A549 (cell line): ENCODE data around the gene RBPJ. TPM values are rescaled to one million over a fixed set of nuclear protein-coding genes. Genes with fewer than 3 reads are reported as not detected.

ENCODE experiments used
- ATAC-seq, 2 experiments: fragments of 200-7000 bp in 1 of 2; fragments of >200 bp in 1 of 2; cut with Nextera tagmentation in 1 of 2; cut with Tn5 transposase in 1 of 2; 3 replicates each; pipeline versions ENCODE4 v1.8.0 to v1.9.1; 2018 to 2020; ENCODE audit warnings: mild to moderate bottlenecking in 1 of 2, moderate library complexity in 1 of 2
- CTCF ChIA-PET: fragments of 300-600 bp; sonication (Branson Sonifier 250); formaldehyde crosslinking; extraction: SDS; loops from one replicate; lab custom pipeline; 2021; ENCODE audit warnings: antibody characterized with exemption, inconsistent platforms; lab: Yijun Ruan, JAX
- POLR2A ChIA-PET: fragments of 350-600 bp; formaldehyde crosslinking; extraction: SDS; loops from one replicate; lab custom pipeline; 2021; ENCODE audit warnings: antibody characterized with exemption, inconsistent platforms; lab: Yijun Ruan, JAX
- DNase-seq, 2 experiments: peaks; one replicate each; pipeline versions ENCODE4 v3.0.0 to v3.0.0-alpha.2; 2011 to 2016; ENCODE audit warnings: low read depth in 1 of 2, low spot score in 1 of 2
- FAIRE-seq: peaks from 2 replicates; lab custom pipeline; 2011; peaks lifted over from hg19 to GRCh38; lab: Jason Lieb, UNC
- H3K27ac ChIP-seq, 2 experiments: fragments of >200 bp; sonication (Bioruptor Twin); formaldehyde crosslinking; 3 replicates each; pipeline ENCODE4 v1.5.1; 2016 to 2017
- H3K4me1 ChIP-seq: fragments of >200 bp; sonication (Bioruptor Twin); formaldehyde crosslinking; 3 replicates; pipeline ENCODE4 v1.6.1; 2016
- H3K4me2 ChIP-seq: fragments of >200 bp; sonication (Bioruptor Twin); formaldehyde crosslinking; 3 replicates; pipeline ENCODE4 v1.6.1; 2016
- H3K4me3 ChIP-seq: fragments of >200 bp; sonication (Bioruptor Twin); formaldehyde crosslinking; 3 replicates; pipeline ENCODE4 v1.5.1; 2016
- H3K9me3 ChIP-seq: fragments of >200 bp; sonication (Bioruptor Twin); formaldehyde crosslinking; 3 replicates; pipeline ENCODE4 v1.6.1; 2016
- BHLHE40 ChIP-seq: IDR thresholded peaks from 2 replicates; pipeline ENCODE4 v1.6.1; 2012; ENCODE audit warnings: low read depth, low read length, inconsistent platforms
- CBX2 ChIP-seq: fragments of 200-600 bp; sonication (generic); IDR thresholded peaks from 2 replicates; pipeline ENCODE4 v1.6.1; 2016; ENCODE audit warnings: low read depth, mild to moderate bottlenecking, borderline replicate concordance
- CBX8 ChIP-seq: fragments of 200-600 bp; sonication (generic); IDR thresholded peaks from 2 replicates; pipeline ENCODE4 v1.6.1; 2016
- CHD2 ChIP-seq: fragments of 150-350 bp; IDR thresholded peaks from 2 replicates; pipeline ENCODE4 v1.6.1; 2014; ENCODE audit warnings: low read length; ENCODE audit not compliant: partially characterized antibody
- JUN ChIP-seq, 2 experiments: fragments of >200 bp; sonication (Bioruptor Twin); formaldehyde crosslinking; IDR thresholded peaks; 2 replicates in 1 of 2; 3 replicates in 1 of 2; pipeline ENCODE4 v1.6.1; 2016 to 2017
- KDM1A ChIP-seq: fragments of 200-600 bp; sonication (generic); IDR thresholded peaks from 2 replicates; pipeline ENCODE4 v1.6.1; 2016; ENCODE audit warnings: low read depth, mild to moderate bottlenecking
- KDM5A ChIP-seq: fragments of 200-600 bp; sonication (generic); IDR thresholded peaks from 2 replicates; pipeline ENCODE4 v1.6.1; 2016; ENCODE audit warnings: antibody characterized with exemption, mild to moderate bottlenecking
- MYC ChIP-seq: IDR thresholded peaks from 2 replicates; pipeline ENCODE4 v1.6.1; 2012; ENCODE audit warnings: mild to moderate bottlenecking, inconsistent platforms, low read length, improper control_type of control experiment, borderline replicate concordance
- POLR2A ChIP-seq: IDR thresholded peaks from 2 replicates; pipeline ENCODE4 v1.6.1; 2012; ENCODE audit warnings: mild to moderate bottlenecking, low read length
- RFX5 ChIP-seq: fragments of 450-650 bp; IDR thresholded peaks from 2 replicates; pipeline ENCODE4 v1.7.1; 2014; ENCODE audit warnings: antibody characterized with exemption, mild to moderate bottlenecking, moderate library complexity
- RNF2 ChIP-seq: fragments of 200-600 bp; sonication (generic); IDR thresholded peaks from 2 replicates; pipeline ENCODE4 v1.6.1; 2016; ENCODE audit warnings: low read depth, mild to moderate bottlenecking, antibody characterized with exemption, moderate library complexity, borderline replicate concordance
- ZC3H11A ChIP-seq: fragments of 450-650 bp; IDR thresholded peaks from 2 replicates; pipeline ENCODE4 v1.6.1; 2014; ENCODE audit warnings: antibody characterized with exemption, mild to moderate bottlenecking
- WGBS: methylation state at CpG from one replicate; pipeline ENCODE4 v1.1.6; 2017; ENCODE audit errors: missing lambda C conversion rate; 5-methylcytosine and 5-hydroxymethylcytosine counted together
- polyA minus RNA-seq: library from RNA; depleted of rRNA, polyadenylated mRNA; stranded (reverse); fragments of >200 nt; gene quantifications from 2 replicates; pipeline ENCODE4 v1.2.3, GENCODE V29; 2011; rRNA and poly(A)+ RNA removed
- polyA plus RNA-seq, 4 experiments: library from polyadenylated mRNA; depleted of rRNA in 3 of 4; stranded (reverse); fragments of >200 nt; fragmentation: RNase III in 1 of 4; extraction: RNeasy Plus Mini Kit Qiagen cat#74134 plus additional on column Dnase treatment in 1 of 4; gene quantifications; 2 replicates in 3 of 4; 3 replicates in 1 of 4; pipeline ENCODE4 v1.2.3, GENCODE V29; 2011 to 2017
- TF ChIP-seq, protein P1 (sequence below): IDR thresholded peaks from 2 replicates; pipeline ENCODE4 v1.6.1; 2012; ENCODE audit warnings: low read depth, borderline replicate concordance
- TF ChIP-seq, protein P2 (sequence below): IDR thresholded peaks from 2 replicates; pipeline ENCODE4 v1.6.1; 2012
- TF ChIP-seq, protein P3 (sequence below): fragments of 200-600 bp; sonication (generic); IDR thresholded peaks from 2 replicates; pipeline ENCODE4 v1.6.1; 2016; ENCODE audit warnings: antibody characterized with exemption, mild to moderate bottlenecking, moderate library complexity

Gene RBPJ
- polyA plus RNA-seq (2011; rRNA removed), result 28.9 and 37.1 TPM in 2 replicates
- polyA plus RNA-seq (2012; cell fraction: cytosol; rRNA removed), result 6.8 and 8.3 TPM in 2 replicates
- 8.4 and 12.0 TPM in 2 replicates for polyA plus RNA-seq (2012; cell fraction: nucleus; rRNA removed)
- polyA plus RNA-seq (2017; fragmentation: RNase III; extraction: RNeasy Plus Mini Kit Qiagen cat#74134 plus additional on column Dnase treatment), result 16.0 to 17.6 TPM (median 16.5 TPM) in 3 replicates
- polyA minus RNA-seq, result 17.9 and 20.3 TPM in 2 replicates

DNA sequence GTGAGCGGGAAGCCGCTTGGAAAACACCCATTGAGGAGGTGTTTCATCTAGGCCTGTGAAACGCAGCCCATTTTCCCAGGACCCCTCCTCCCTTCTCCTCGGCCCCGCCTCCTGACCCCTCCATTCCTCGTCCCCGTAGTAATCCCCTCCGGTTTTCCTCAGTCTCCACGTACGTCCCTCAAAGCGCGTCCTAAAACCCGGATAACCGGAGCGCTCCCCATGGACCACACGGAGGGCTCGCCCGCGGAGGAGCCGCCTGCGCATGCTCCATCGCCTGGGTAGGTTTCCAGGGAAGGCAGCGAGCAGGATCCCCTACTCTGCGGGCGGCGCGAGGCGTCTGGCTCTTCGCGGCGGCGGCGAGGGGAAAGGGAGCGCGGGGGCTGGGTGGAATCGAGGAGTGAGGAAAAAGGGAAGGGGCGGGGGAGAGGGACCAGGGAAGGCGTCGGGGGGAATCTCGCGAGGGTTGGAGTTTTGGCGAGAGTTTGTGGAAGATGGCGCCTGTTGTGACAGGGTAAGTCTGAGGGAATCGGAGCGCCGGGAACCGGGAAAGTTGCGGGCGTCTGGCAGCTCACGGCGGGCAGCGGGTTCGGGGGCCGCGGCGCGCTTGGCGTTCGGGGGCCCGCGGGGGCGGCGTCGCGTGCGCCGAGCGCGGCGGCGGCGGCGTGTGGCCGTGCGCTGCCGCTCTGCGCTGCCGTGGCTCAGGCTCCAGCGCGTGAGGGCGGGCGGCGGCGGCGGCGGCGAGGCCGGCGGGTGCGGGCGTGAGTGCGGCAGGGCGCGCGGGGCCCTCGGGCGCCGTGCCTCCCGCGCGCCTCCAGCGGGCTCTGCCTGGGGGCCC is at the start of gene RBPJ:
Gene RBPJ, plus strand, starts transcription at position 477 of the 835 bp plus-strand sequence. Its CDS starts 15 bp downstream, at position 492.
- POLR2A ChIA-PET, result no interaction called here
- no peaks in the 10 kb centered on the region for H3K9me3 ChIP-seq
- H3K4me1 ChIP-seq, result peaks cover 14% of the 10 kb centered on the region; the same call in 2 of the 3 replicates
- WGBS, result 1% methylated on average over 12 of the region's 102 CpGs
- peak; percentile 65 to 92 for DNase-seq
- peak; percentile 57 to 75 for ATAC-seq
- peak within 1 kb of the TSS; percentile 96 to 99 for H3K27ac ChIP-seq
- FAIRE-seq, result no peak
- peak within 1 kb of the TSS; percentile 89 for H3K4me2 ChIP-seq
- CTCF ChIA-PET, result interaction anchor here (2.9 kb wide), 1 partner anchor 332 kb away, joined by 9 read pairs; no protein-coding TSS in a partner anchor
- TF ChIP-seq CBX8 (no peak), CBX2 (no peak), POLR2A (peak; percentile 41), JUN (IDR thresholded peaks at IDR 0.05) (peak in 1 of 2 experiments; percentile 65; a peak in 3 of 5 replicates), RFX5 (peak; percentile 56; the same call in 1 of the 2 replicates), KDM1A (no peak), RNF2 (no peak), KDM5A (0 out of 2 replicates have a peak, but pooled peaks have one; percentile 45), CHD2 (peak; percentile 93), MYC (peak; percentile 32; the same call in 1 of the 2 replicates)
- TF ChIP-seq, protein P1, sequence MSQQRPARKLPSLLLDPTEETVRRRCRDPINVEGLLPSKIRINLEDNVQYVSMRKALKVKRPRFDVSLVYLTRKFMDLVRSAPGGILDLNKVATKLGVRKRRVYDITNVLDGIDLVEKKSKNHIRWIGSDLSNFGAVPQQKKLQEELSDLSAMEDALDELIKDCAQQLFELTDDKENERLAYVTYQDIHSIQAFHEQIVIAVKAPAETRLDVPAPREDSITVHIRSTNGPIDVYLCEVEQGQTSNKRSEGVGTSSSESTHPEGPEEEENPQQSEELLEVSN, result peak; percentile 31; the same call in 1 of the 2 replicates
- TF ChIP-seq, protein P2, sequence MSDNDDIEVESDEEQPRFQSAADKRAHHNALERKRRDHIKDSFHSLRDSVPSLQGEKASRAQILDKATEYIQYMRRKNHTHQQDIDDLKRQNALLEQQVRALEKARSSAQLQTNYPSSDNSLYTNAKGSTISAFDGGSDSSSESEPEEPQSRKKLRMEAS, result peak; percentile 60
- TF ChIP-seq, protein P3, sequence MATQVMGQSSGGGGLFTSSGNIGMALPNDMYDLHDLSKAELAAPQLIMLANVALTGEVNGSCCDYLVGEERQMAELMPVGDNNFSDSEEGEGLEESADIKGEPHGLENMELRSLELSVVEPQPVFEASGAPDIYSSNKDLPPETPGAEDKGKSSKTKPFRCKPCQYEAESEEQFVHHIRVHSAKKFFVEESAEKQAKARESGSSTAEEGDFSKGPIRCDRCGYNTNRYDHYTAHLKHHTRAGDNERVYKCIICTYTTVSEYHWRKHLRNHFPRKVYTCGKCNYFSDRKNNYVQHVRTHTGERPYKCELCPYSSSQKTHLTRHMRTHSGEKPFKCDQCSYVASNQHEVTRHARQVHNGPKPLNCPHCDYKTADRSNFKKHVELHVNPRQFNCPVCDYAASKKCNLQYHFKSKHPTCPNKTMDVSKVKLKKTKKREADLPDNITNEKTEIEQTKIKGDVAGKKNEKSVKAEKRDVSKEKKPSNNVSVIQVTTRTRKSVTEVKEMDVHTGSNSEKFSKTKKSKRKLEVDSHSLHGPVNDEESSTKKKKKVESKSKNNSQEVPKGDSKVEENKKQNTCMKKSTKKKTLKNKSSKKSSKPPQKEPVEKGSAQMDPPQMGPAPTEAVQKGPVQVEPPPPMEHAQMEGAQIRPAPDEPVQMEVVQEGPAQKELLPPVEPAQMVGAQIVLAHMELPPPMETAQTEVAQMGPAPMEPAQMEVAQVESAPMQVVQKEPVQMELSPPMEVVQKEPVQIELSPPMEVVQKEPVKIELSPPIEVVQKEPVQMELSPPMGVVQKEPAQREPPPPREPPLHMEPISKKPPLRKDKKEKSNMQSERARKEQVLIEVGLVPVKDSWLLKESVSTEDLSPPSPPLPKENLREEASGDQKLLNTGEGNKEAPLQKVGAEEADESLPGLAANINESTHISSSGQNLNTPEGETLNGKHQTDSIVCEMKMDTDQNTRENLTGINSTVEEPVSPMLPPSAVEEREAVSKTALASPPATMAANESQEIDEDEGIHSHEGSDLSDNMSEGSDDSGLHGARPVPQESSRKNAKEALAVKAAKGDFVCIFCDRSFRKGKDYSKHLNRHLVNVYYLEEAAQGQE, result peak; percentile 90
- H3K4me3 ChIP-seq, result peak within 1 kb of the TSS; percentile 71

DNA sequence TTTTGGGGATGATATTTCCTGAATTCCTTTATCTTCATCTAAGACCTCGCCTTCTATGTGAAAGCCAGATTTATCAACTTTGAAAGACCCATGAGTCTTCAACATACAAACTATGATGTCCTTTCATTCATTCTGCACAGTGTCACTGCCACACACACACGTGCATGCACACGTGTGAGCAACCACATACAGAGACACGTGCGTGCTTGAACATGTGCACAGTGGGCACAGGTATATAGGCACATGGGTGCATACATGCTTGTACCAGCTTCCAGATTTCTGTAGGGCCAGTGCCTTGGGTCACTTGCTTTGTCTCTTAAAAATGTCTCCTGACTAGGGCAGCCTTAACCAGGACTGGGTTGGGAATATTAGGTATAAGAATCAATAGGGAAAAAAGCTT is 49.1 kb upstream of the RBPJ start:
- TF ChIP-seq ZC3H11A, result no peak
- ATAC-seq, result no peak
- no peaks in the 10 kb centered on the region for H3K9me3 ChIP-seq
- FAIRE-seq, result no peak
- 58% methylated on average over 5 of the region's 5 CpGs for WGBS
- no peak overlapping the region for H3K4me3 ChIP-seq
- H3K4me1 ChIP-seq, result no peaks in the 10 kb centered on the region
- no peak for DNase-seq
- H3K4me2 ChIP-seq, result no peak overlapping the region
- ChIA-PET CTCF (no interaction called here), POLR2A (no interaction called here)
- H3K27ac ChIP-seq, result no peak overlapping the region

DNA sequence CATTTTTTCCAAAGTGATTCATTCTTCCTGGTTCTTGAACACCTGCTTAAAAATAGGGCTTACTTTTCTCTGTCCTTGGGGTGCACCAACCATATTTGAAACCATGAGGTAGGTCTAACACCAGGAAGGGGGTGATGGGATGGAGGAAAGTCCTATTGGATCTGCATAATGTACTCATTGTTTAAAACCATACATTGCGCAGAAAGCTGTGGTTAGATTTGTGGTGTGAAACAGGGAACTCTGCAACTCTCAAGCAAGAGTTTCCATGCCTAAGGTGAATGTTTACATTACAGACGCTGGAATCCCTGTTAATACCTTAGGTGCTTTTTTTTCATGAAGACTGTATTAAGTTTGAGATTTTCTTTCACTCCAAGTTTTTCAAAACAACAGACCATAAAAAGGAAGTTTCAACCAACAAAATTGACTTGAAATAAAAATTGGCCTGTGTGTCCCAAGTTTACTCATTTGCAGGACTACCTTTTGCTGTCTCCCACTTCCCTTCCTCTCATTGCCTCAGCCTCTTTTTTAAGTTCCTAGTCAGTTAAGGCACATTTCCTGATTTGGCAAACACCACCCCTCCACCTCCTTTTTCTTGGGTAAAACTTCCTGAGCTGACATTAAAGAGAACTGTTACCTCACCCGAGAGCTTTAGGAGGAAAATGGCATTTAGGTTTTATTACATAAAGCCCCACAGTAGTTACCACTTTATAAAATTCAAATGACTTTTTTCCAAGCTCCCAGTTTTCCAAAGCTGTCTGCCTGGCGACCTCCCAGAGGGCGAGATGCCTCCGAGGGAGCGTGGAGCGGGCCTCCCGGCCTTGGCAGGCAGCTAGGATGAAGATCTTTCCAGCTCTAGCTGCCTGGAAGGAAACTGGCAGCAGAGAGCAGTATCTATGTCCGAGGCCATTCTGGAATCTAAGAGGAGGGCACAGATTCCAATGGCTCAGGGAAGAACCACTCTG is 47.9 kb upstream of the RBPJ start:
- H3K4me1 ChIP-seq, result no peaks in the 10 kb centered on the region
- no peaks in the 10 kb centered on the region for H3K9me3 ChIP-seq
- TF ChIP-seq BHLHE40, result no peak
- H3K27ac ChIP-seq, result no peak overlapping the region
- FAIRE-seq (no peak), ATAC-seq (no peak), DNase-seq (no peak)
- no peak overlapping the region for H3K4me3 ChIP-seq
- no peak overlapping the region for H3K4me2 ChIP-seq
- ChIA-PET POLR2A (no interaction called here), CTCF (no interaction called here)
- 63% methylated on average over 4 of the region's 10 CpGs for WGBS
